GM19463 (cell line): Measurements from ENCODE around the gene PBX3.

Experiments used
- ATAC-seq: cut with Tn5 transposase; IDR thresholded peaks from one replicate; pipeline ENCODE4 v1.9.1; 2021; ENCODE audit warnings: mild to moderate bottlenecking, moderate library complexity; ENCODE audit not compliant: unreplicated experiment

Gene PBX3

GRCh38 chr9:126016579-126017290, 269.6 kb downstream of the PBX3 start:
- ATAC-seq = no peak
